GM12878 (cell line): ENCODE data around the gene APCDD1L.

ENCODE experiments used
- BHLHE40 ChIP-seq, 2 experiments: fragments of 450-650 bp in 1 of 2; IDR thresholded peaks; 2 replicates each; pipeline ENCODE4 v1.6.1; 2011 to 2017; ENCODE audit warnings: low read depth in 2 of 2, borderline replicate concordance in 1 of 2, improper control_type of control experiment in 1 of 2, low read length in 1 of 2, mild to moderate bottlenecking in 1 of 2
- CREB1 ChIP-seq: IDR thresholded peaks from 2 replicates; pipeline ENCODE4 v1.6.1; 2012; ENCODE audit warnings: low read depth, mild to moderate bottlenecking, inconsistent platforms
- CREM ChIP-seq: IDR thresholded peaks from 2 replicates; pipeline ENCODE4 v1.6.1; 2014; ENCODE audit warnings: antibody characterized with exemption, low read depth
- EGR1 ChIP-seq, 2 experiments: IDR thresholded peaks; 1 replicate in 1 of 2; 2 replicates in 1 of 2; pipeline ENCODE4 v1.6.1; 2011 to 2012; ENCODE audit warnings: low read depth in 2 of 2, low read length in 2 of 2, borderline replicate concordance in 1 of 2, mild to moderate bottlenecking in 1 of 2, moderate library complexity in 1 of 2
- JUNB ChIP-seq: IDR thresholded peaks from 2 replicates; pipeline ENCODE4 v1.6.1; 2016; ENCODE audit warnings: antibody characterized with exemption, mild to moderate bottlenecking
- NFYB ChIP-seq: IDR thresholded peaks from 2 replicates; pipeline ENCODE4 v1.6.1; 2011; ENCODE audit warnings: low read depth, mild to moderate bottlenecking, low read length, improper control_type of control experiment, moderate library complexity; ENCODE audit not compliant: insufficient read depth
- POLR2A ChIP-seq: IDR thresholded peaks from 2 replicates; pipeline ENCODE4 v1.6.1; 2011; ENCODE audit warnings: low read depth, mild to moderate bottlenecking, low read length
- TAF1 ChIP-seq: IDR thresholded peaks from 2 replicates; pipeline ENCODE4 v1.6.1; 2011; ENCODE audit warnings: mild to moderate bottlenecking, low read depth, low read length, borderline replicate concordance
- ZNF384 ChIP-seq: IDR thresholded peaks from 2 replicates; pipeline ENCODE4 v1.6.1; 2012; ENCODE audit warnings: low read depth, mild to moderate bottlenecking, low read length, improper control_type of control experiment, borderline replicate concordance
- TF ChIP-seq, protein P1 (sequence below): IDR thresholded peaks from 2 replicates; pipeline ENCODE4 v1.6.1; 2012; ENCODE audit warnings: low read depth, low read length, improper control_type of control experiment

DNA sequence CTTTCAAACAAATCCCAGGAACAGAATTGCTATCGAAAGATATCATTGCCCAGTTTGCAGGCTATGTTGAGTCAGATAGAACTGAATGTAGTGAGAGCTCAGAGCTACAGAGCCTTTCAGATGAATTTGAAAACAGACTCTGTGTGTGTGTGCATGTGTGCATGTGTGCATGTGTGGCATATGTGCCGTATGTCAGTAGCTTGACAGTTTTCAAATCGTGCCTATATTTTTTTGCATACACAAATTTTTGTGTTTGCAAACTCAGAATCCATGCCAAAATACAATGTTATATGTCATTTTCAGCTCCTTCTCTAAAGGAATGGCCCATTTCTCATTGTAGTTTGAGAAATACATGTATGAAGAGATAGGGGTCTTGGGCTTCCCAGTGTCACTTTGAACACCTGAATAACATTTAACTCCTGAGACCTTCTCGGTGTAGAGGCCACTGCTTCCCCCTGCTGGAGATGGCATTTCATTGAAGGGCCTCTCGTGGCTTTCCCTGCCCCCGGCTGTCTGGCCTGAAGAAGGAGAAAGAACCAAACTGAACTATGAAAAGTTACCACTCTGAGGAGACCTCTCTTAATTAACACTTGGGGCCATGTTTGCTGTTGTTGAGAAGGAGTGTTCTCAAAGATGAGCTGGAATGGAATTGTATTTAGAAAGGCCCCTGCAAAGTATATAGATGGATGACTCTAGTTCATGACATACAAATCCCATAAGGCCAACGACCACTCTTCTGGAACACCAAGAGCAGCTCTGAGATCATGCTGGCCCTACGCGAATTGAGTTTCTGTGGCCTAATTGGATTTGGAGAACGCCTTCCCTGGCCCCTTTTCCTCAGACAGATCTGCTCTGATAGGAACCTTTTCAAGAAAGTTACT, 67.4 kb downstream of the APCDD1L start:
- TF ChIP-seq CREM (no peak), CREB1 (no peak), TAF1 (no peak), BHLHE40 (IDR thresholded peaks at IDR 0.05; ENCODE audit: borderline replicate concordance in 1 of 2, low read depth in 2 of 2, low read length in 1 of 2) (no peak), JUNB (no peak), POLR2A (no peak), NFYB (no peak), ZNF384 (no peak), EGR1 (IDR thresholded peaks at IDR 0.05; ENCODE audit: borderline replicate concordance in 1 of 2, low read depth in 2 of 2, low read length in 2 of 2) (no peak)
- TF ChIP-seq, protein P1, sequence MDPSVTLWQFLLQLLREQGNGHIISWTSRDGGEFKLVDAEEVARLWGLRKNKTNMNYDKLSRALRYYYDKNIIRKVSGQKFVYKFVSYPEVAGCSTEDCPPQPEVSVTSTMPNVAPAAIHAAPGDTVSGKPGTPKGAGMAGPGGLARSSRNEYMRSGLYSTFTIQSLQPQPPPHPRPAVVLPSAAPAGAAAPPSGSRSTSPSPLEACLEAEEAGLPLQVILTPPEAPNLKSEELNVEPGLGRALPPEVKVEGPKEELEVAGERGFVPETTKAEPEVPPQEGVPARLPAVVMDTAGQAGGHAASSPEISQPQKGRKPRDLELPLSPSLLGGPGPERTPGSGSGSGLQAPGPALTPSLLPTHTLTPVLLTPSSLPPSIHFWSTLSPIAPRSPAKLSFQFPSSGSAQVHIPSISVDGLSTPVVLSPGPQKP = no peak
